ENCODE data around the gene WDR72. TPM values are rescaled to one million over a fixed set of nuclear protein-coding genes. Genes with fewer than 3 reads are reported as not detected.

WDR72 gene
- total RNA-seq, 2 donors from 2014 or later = 5.4 to 9.2 TPM

DNA sequence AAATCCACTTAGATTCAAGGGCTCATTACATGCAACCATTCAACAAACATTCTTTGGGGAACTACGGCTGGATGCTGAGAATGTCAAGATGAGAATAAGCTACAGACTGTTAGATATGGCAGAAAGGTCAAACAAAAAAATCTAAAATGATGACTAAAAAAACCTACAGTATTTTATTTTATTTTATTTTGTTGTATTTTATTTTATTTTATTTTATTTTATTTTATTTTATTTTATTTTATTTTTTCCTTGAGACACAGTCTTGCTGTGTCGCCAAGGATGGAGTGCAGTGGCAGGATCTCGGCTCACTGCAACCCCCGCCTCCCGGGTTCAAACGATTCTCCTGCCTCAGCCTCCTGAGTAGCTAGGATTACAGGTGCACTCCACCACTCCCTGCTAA is 46.2 kb downstream of the WDR72 start:
- H3K9me3 ChIP-seq = no peaks in the 10 kb centered on the region
- H3K27me3 ChIP-seq = no peaks in the 10 kb centered on the region
- H3K36me3 ChIP-seq (replicated peaks in 1 of 2; ENCODE audit: insufficient read depth in 1 of 2, low read depth in 2 of 2) = no peaks in the 10 kb centered on the region
- 94 to 95% methylated on average over 6 of the region's 6 CpGs for WGBS, 2 donors
- TF ChIP-seq CTCF (IDR thresholded peaks at IDR 0.05) = no peak
- no peak for TF ChIP-seq POLR2A (IDR thresholded peaks at IDR 0.05)
- no peak for ATAC-seq
- H3K4me3 ChIP-seq = no peak overlapping the region
- DNase-seq = no peak
- intact Hi-C loops (cut with DNase I) = no loop called here
- H3K4me1 ChIP-seq = no peaks in the 10 kb centered on the region
- H3K27ac ChIP-seq = no peak overlapping the region

DNA sequence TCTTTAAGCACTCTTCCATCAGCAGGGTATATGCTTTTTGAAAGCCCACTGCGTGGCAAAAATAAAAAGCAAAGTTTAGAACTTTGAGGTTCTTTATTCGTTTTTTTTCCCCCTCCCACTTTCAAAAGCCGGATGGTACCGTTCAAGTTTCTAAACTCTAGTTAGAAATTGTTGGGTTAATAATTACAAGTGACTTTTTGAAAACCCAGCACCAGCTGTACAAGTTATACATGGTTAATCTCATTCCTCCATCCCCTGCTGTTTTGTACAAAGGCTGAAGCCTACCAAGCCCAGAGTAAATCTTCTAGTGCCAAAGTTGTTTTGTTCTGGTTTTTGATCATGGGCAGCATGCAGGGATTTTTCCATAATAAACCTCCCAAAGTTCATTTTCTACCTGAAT is 48.6 kb downstream of the WDR72 start:
- Histone ChIP-seq H3K27ac (peak overlapping the region in 3 of 4 donors; percentile 19 to 58 (median 22)), H3K9me3 (no peaks in the 10 kb centered on the region), H3K27me3 (no peaks in the 10 kb centered on the region), H3K4me1 (no peaks in the 10 kb centered on the region), H3K36me3 (replicated peaks in 1 of 2; ENCODE audit: insufficient read depth in 1 of 2, low read depth in 2 of 2) (no peaks in the 10 kb centered on the region), H3K4me3 (no peak overlapping the region)
- 22 to 28% methylated on average over 4 of the region's 4 CpGs for WGBS, 2 donors
- no peak for TF ChIP-seq POLR2A (IDR thresholded peaks at IDR 0.05)
- TF ChIP-seq CTCF (IDR thresholded peaks at IDR 0.05) = no peak
- ATAC-seq = peak; percentile 33
- intact Hi-C loops (cut with DNase I) = no loop called here
- no peak for DNase-seq

- ATAC-seq (no peak), DNase-seq (no peak)
- WGBS, 2 donors = 22 to 35% methylated on average over 2 of the region's 2 CpGs
- Histone ChIP-seq H3K36me3 (replicated peaks in 1 of 2; ENCODE audit: insufficient read depth in 1 of 2, low read depth in 2 of 2) (no peaks in the 10 kb centered on the region), H3K4me3 (no peak overlapping the region), H3K4me1 (no peaks in the 10 kb centered on the region), H3K27ac (peak overlapping the region in 1 of 4 donors; percentile 58), H3K27me3 (no peaks in the 10 kb centered on the region), H3K9me3 (no peaks in the 10 kb centered on the region)
- intact Hi-C loops (cut with DNase I) = no loop called here
- no peak for TF ChIP-seq POLR2A (IDR thresholded peaks at IDR 0.05)
- TF ChIP-seq CTCF (IDR thresholded peaks at IDR 0.05) = no peak
These were observed 49.6 kb downstream of the WDR72 start for GRCh38 chr15:53709821-53710220.

DNA sequence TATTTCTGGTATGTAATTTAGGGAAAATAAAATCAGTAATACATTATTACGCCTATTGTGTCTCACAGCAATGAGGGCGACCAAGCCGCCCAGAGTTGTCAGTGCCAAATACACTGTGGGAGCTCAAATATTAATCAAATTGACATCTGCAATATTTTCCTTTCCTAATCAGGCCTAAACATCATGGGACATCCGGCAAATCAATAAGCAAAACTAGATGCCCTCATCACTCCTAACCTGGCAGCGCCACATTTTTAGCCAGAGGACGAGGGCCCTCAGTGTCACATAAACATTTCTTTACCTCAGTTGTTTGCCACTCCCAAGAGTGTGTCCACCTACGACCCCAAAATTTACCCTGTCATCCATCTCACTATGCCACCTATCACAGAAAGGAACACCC is 64.1 kb downstream of the WDR72 start:
- Histone ChIP-seq H3K4me3 (no peak overlapping the region), H3K9me3 (no peaks in the 10 kb centered on the region), H3K4me1 (peaks cover 22% of the 10 kb centered on the region), H3K27me3 (no peaks in the 10 kb centered on the region), H3K36me3 (replicated peaks in 1 of 2; ENCODE audit: insufficient read depth in 1 of 2, low read depth in 2 of 2) (no peaks in the 10 kb centered on the region), H3K27ac (peak overlapping the region in 3 of 4 donors; percentile 44 to 59 (median 58))
- TF ChIP-seq CTCF (IDR thresholded peaks at IDR 0.05) (no peak), POLR2A (IDR thresholded peaks at IDR 0.05) (no peak)
- intact Hi-C loops (cut with DNase I) = no loop called here
- ATAC-seq (peak; percentile 49), DNase-seq (no peak)
- WGBS, 2 donors = 59 to 64% methylated on average over 7 of the region's 7 CpGs

GRCh38 chr15:53694476-53694874 is 65.0 kb downstream of the WDR72 start:
- intact Hi-C loops (cut with DNase I) = no loop called here
- DNase-seq = no peak
- WGBS, 2 donors = 6 to 12% methylated on average over 1 of the region's 1 CpG
- H3K36me3 ChIP-seq (replicated peaks in 1 of 2; ENCODE audit: insufficient read depth in 1 of 2, low read depth in 2 of 2) = no peaks in the 10 kb centered on the region
- TF ChIP-seq POLR2A (IDR thresholded peaks at IDR 0.05) (no peak), CTCF (IDR thresholded peaks at IDR 0.05) (no peak)
- no peaks in the 10 kb centered on the region for H3K9me3 ChIP-seq
- ATAC-seq = no peak
- H3K27ac ChIP-seq = peak overlapping the region in 3 of 4 donors; percentile 47 to 59 (median 58)
- H3K4me3 ChIP-seq = no peak overlapping the region
- peaks cover 22% of the 10 kb centered on the region for H3K4me1 ChIP-seq
- no peaks in the 10 kb centered on the region for H3K27me3 ChIP-seq

All from body of pancreas (tissue), 4 donors.